Activated naive CD4-positive, alpha-beta T cell treated with anti-CD3 and anti-CD28 coated beads for 36 hours (primary cell): ENCODE results near the gene FCAMR. TPM values are rescaled to one million over a fixed set of nuclear protein-coding genes. Genes with fewer than 3 reads are reported as not detected.

Experiments used
- CTCF ChIA-PET: fragments of 350-600 bp; sonication (Branson Sonifier 250); formaldehyde crosslinking; loops from one replicate; lab custom pipeline; 2021; ENCODE audit warnings: antibody characterized with exemption; lab: Charles Lee
- DNase-seq: peaks from one replicate; pipeline ENCODE4 v3.0.0-alpha.2; 2020
- H3K27ac Mint-ChIP-seq: one replicate; pipeline ENCODE4 v1.8.0; 2021; ENCODE audit warnings: mild to moderate bottlenecking, mixed read lengths
- H3K27me3 Mint-ChIP-seq: one replicate; pipeline ENCODE4 v1.8.0; 2021; ENCODE audit warnings: low read depth, mixed read lengths
- H3K36me3 Mint-ChIP-seq: one replicate; pipeline ENCODE4 v1.8.0; 2021; ENCODE audit warnings: low read depth, mixed read lengths
- H3K4me1 Mint-ChIP-seq: one replicate; pipeline ENCODE4 v1.8.0; 2021; ENCODE audit warnings: low read depth, mixed read lengths
- H3K4me3 Mint-ChIP-seq: one replicate; pipeline ENCODE4 v1.8.0; 2021; ENCODE audit warnings: mild to moderate bottlenecking, moderate library complexity, mixed read lengths
- H3K9me3 Mint-ChIP-seq: one replicate; pipeline ENCODE4 v1.8.0; 2021; ENCODE audit warnings: mixed read lengths
- intact Hi-C: fragments of 100-400 bp; cut with micrococcal nuclease; formaldehyde crosslinking; loops from one replicate; pipeline ENCODE4 v1.15.1; 2023
- total RNA-seq, 2 experiments: library from RNA; stranded (reverse); gene quantifications; one replicate each; pipeline ENCODE4 v1.2.3, GENCODE V29; 2021

FCAMR gene
- total RNA-seq, 2 experiments from 2014 or later = not detected

DNA sequence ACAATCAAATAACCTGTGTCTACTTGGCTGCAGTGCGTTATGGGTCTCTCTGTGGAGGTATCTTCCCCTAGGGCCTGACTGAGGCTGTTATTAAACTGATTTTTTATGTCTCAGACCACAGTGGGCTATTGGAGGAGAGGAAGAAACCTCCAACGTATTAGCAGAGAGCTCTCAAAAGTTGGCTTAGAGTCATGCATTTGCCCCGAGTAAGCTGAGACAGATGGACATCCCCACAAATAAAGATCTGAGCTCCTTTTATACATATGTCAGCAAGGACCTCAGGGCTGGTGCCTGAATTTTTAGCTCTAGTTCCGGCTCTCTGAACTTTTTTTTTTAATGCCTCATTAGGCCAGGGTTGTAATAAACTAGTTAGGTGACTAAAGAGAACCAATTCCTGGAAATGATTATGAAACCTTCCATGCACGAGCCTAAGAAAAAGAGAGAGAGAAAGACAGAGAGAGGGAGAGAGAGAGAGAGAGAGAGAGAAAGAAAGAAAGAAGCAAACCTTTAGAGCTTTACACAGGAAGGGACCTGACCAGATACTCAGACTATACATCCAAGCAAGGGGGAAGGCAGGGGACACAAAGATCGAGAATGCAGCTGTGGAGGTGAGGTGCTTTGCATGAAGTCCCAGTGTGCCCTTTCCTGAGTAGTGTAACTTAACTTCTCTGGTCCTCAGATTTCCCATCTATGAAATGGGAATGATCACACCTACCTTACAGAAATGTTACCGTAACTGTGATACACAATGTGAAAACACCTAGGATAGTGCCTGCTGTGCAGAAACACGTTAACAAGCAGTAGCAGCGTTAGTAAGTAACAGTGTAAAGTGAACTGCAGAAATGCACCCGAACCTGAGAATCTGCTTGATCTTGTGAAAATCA lies 15.6 kb downstream of the FCAMR start:
- Mint-ChIP-seq H3K36me3 (no peaks in the 10 kb centered on the region), H3K4me3 (no peak overlapping the region), H3K27me3 (no peaks in the 10 kb centered on the region), H3K27ac (no peak overlapping the region), H3K4me1 (peaks cover 13% of the 10 kb centered on the region), H3K9me3 (peaks cover 1% of the 10 kb centered on the region)
- CTCF ChIA-PET = interaction anchor here (0.9 to 1.5 kb wide), 8 partner anchors 19 to 545 kb away, joined by 3 to 11 read pairs (median 4); no protein-coding TSS in a partner anchor
- no peak for DNase-seq
- intact Hi-C loops = no loop called here

DNA sequence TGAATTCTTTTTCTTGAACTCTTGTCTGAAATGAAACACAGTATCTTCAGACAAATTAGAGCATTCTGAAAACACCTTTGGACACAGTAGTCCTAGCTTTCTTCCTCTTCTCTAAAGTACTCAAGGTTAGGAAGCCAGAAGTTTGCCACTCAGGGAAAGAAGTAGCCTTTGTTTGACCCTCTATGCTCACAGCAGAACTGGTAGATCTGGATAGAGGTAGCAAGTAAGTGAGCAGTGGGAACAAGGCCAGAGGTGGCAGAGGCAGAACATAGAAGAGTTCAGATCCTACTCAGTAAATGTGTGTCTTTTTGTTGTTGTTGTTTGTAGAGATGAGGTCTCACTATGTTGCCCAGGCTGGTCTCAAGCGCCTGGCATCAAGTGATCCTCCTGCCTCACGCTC lies 16.6 kb downstream of the FCAMR start:
- Mint-ChIP-seq H3K27me3 (no peaks in the 10 kb centered on the region), H3K4me3 (no peak overlapping the region), H3K36me3 (no peaks in the 10 kb centered on the region), H3K9me3 (peaks cover 1% of the 10 kb centered on the region), H3K27ac (no peak overlapping the region), H3K4me1 (peaks cover 13% of the 10 kb centered on the region)
- CTCF ChIA-PET = interaction anchor here (1.0 to 1.5 kb wide), 5 partner anchors 18 to 219 kb away, joined by 3 to 11 read pairs (median 4); no protein-coding TSS in a partner anchor
- no peak for DNase-seq
- intact Hi-C loops = no loop called here

DNA sequence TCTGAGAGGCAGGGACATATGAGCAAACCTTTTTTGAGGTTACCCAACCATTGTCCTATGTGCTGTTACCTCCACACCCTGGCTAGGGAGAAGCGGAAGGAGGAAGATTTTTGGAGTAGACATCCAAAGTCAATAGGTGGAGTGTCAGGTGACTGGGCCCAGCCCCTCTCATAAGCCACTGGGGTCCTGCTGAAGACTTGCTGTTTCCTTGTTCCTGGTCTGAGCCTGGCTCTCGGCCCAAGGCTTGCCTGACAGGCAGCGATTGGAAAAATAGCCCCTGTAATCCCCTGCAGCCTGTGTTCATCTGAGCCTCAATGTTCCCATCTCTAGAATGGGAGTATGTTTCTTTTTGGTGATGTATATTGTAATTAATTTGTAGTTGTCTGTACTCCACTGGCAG lies 17.1 kb downstream of the FCAMR start:
- Mint-ChIP-seq H3K27me3 (no peaks in the 10 kb centered on the region), H3K4me3 (no peak overlapping the region), H3K4me1 (peaks cover 13% of the 10 kb centered on the region), H3K9me3 (peaks cover 1% of the 10 kb centered on the region), H3K27ac (no peak overlapping the region), H3K36me3 (no peaks in the 10 kb centered on the region)
- CTCF ChIA-PET = interaction anchor here (1.5 kb wide), 1 partner anchor 51 kb away, joined by 4 read pairs; no protein-coding TSS in a partner anchor
- intact Hi-C loops = no loop called here
- no peak for DNase-seq

DNA sequence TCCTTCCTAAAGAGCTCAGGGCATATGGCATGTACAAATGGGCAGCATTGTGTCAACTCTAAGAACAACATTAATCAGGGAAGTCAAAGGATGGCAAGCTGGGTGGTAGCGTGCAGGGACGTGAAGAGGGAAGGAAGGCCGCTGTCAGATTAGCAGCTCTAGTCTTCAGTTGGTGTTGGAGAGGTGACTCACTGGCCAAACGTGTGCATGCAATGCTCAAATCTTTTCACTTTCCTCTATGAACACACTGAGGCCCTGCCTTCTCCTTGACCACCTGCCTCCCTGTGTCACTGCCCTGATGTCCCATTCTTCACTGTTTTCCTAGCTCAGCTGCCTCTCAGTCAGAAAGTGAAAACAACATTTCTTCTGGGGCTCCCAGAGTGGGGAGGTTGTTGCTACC lies 18.1 kb downstream of the FCAMR start:
- Mint-ChIP-seq H3K36me3 (no peaks in the 10 kb centered on the region), H3K4me1 (peaks cover 13% of the 10 kb centered on the region), H3K27ac (no peak overlapping the region), H3K9me3 (peaks cover 1% of the 10 kb centered on the region), H3K27me3 (no peaks in the 10 kb centered on the region), H3K4me3 (no peak overlapping the region)
- CTCF ChIA-PET = interaction anchor here (0.9 to 2.1 kb wide), 2 partner anchors 19 to 20 kb away, joined by 3 to 12 read pairs; no protein-coding TSS in a partner anchor
- DNase-seq = no peak
- intact Hi-C loops = no loop called here

DNA sequence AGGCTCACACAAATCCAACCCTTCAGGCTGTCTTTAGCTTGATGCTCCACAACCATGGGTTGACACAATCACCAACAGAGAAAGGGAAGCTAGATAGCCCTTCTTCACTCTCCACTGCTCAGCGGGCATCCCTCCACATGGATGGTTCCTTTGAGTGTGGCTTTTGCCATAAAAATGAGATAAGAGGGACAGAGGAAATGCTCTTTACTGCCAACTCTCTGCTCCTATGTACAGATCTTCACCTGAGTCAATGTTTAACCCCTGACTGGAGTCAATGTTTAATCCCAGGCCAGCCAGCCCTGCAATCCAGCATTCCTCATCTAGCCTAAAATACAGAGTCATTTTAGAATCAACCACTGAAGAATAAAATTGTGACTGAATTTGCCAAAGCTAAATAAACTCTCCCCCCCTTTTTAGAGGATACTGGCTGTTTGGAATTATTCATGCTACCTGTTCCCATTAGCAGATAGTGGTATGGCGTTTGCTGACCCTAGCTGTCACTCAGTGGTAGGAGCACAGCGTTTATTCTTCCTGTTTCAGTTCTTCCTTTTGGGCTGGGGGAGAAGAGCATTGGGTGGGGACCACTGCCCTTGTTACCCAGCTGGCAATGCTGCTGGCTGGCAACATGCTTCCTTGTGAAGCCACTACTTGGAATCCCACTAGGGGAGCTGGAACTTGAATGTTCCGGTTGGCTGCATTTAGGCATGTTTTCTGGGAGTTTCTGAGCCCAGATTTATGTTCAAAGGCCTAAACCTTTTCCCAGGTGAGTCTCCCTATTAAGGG lies 18.8 kb downstream of the FCAMR start:
- DNase-seq = no peak
- intact Hi-C loops = no loop called here
- Mint-ChIP-seq H3K27ac (no peak overlapping the region), H3K4me1 (peaks cover 13% of the 10 kb centered on the region), H3K27me3 (no peaks in the 10 kb centered on the region), H3K36me3 (no peaks in the 10 kb centered on the region), H3K4me3 (no peak overlapping the region), H3K9me3 (peaks cover 1% of the 10 kb centered on the region)
- CTCF ChIA-PET = interaction anchor here (0.9 to 2.1 kb wide), 4 partner anchors 15 to 86 kb away, joined by 3 to 12 read pairs (median 4); partner anchors contain the start of gene IL20

DNA sequence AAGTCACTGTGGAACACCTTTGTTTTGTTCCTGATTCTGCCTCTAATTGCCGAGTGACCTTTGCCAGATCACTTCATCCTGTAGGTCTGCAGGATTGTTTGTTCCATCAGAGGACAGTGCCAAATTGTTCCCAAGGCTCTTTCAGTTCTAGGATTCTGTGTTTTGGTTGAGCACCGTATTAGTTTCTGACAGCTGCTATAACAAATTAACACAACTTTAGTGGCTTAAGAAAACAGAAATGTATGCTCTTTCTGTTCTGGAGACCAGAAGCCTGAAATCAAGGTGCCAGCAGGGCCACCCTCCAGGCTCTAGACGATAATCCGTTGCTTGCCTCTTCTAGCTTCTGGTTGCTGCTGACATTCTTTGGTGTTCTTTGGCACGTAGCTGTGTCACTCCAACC lies 20.6 kb downstream of the FCAMR start:
- intact Hi-C loops = no loop called here
- H3K27me3 Mint-ChIP-seq = peaks cover 2% of the 10 kb centered on the region
- H3K9me3 Mint-ChIP-seq = peaks cover 1% of the 10 kb centered on the region
- H3K4me3 Mint-ChIP-seq = no peak overlapping the region
- CTCF ChIA-PET = interaction anchor here (1.4 to 3.6 kb wide), 2 partner anchors 16 to 55 kb away, joined by 3 to 11 read pairs; no protein-coding TSS in a partner anchor
- H3K27ac Mint-ChIP-seq = no peak overlapping the region
- H3K36me3 Mint-ChIP-seq = no peaks in the 10 kb centered on the region
- no peak for DNase-seq
- H3K4me1 Mint-ChIP-seq = peaks cover 3% of the 10 kb centered on the region

DNA sequence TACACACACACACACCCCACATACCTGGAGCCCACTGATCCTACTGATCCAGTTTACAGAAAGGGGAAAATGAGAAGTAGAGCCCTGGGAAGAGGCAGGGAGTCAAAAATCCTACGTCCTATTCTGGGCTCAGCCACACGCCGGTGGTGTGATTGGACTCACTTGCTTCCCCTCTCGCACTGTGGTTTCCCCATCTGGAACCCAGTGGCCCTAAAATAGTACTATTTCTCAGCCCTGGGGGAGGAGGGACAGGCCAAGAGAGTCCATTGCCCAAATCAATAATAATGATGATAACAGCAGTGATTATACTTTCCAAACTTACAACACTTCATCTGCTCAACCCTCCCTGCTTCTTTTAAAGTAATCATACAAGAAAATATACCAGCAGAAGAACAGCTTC lies 21.1 kb downstream of the FCAMR start:
- Mint-ChIP-seq H3K4me1 (no peaks in the 10 kb centered on the region), H3K27ac (no peak overlapping the region), H3K36me3 (no peaks in the 10 kb centered on the region), H3K4me3 (no peak overlapping the region), H3K9me3 (peaks cover 1% of the 10 kb centered on the region), H3K27me3 (peaks cover 2% of the 10 kb centered on the region)
- intact Hi-C loops = no loop called here
- DNase-seq = no peak
- CTCF ChIA-PET = interaction anchor here (1.4 to 3.6 kb wide), 3 partner anchors 16 to 55 kb away, joined by 3 to 11 read pairs (median 5); no protein-coding TSS in a partner anchor

DNA sequence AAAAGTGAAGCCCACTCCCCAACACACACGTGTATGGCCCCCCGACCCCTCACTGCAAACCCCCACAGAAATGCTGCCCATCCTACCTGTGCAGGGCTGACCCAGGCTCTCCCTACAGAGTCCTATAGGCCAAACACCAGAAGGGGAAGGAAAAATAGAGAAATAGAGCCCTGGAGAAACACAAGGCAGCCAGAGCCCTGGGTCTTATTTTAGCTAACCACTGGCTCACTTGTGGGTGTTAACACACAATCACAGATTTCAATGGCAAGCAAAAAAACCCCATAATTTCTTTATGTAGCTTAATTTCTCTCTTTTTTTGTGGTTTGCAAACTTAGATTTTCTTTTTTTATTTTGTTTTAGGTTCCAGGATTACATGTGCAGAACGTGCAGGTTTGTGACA lies 23.0 kb downstream of the FCAMR start:
- Mint-ChIP-seq H3K27me3 (peaks cover 2% of the 10 kb centered on the region), H3K27ac (no peak overlapping the region), H3K4me1 (no peaks in the 10 kb centered on the region), H3K36me3 (no peaks in the 10 kb centered on the region), H3K9me3 (peaks cover 1% of the 10 kb centered on the region), H3K4me3 (no peak overlapping the region)
- no peak for DNase-seq
- intact Hi-C loops = no loop called here
- CTCF ChIA-PET = interaction anchor here (1.1 to 3.6 kb wide), 2 partner anchors 12 to 14 kb away, joined by 7 to 11 read pairs; no protein-coding TSS in a partner anchor

DNA sequence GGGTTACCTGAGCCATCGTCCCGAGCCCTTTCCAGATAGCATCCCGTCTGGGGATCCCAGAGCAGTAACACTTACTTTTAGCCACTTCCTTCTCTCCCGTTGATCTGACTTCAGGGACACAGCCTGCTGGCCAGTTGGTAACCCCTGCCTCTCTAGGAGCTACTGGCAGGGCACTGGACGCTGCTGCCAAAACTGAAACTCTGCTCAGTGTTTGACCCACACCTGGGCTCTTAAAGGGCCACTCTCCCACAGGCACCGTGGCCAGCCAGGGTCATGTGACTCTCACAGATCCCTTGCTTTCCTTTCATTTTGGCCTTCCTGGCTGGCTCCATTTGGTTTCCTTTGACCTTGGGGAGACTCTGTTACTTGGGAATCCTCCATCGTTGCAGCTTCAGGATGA lies 24.0 kb downstream of the FCAMR start, which contains the start of gene PIGR:
Gene PIGR (minus strand): TSS at position 206 of the 400 bp plus-strand sequence. CDS start 5,935 bp downstream, outside the sequence.
- intact Hi-C loops = no loop called here
- H3K36me3 Mint-ChIP-seq = no peaks in the 10 kb centered on the region
- H3K27me3 Mint-ChIP-seq = peaks cover 2% of the 10 kb centered on the region
- no peak for DNase-seq
- no peak within 1 kb of the TSS for H3K27ac Mint-ChIP-seq
- H3K9me3 Mint-ChIP-seq = peaks cover 1% of the 10 kb centered on the region
- no peaks in the 10 kb centered on the region for H3K4me1 Mint-ChIP-seq
- H3K4me3 Mint-ChIP-seq = no peak within 1 kb of the TSS
- CTCF ChIA-PET = interaction anchor here (0.9 to 2.6 kb wide), 3 partner anchors 10 to 37 kb away, joined by 3 to 9 read pairs (median 5); no protein-coding TSS in a partner anchor

DNA sequence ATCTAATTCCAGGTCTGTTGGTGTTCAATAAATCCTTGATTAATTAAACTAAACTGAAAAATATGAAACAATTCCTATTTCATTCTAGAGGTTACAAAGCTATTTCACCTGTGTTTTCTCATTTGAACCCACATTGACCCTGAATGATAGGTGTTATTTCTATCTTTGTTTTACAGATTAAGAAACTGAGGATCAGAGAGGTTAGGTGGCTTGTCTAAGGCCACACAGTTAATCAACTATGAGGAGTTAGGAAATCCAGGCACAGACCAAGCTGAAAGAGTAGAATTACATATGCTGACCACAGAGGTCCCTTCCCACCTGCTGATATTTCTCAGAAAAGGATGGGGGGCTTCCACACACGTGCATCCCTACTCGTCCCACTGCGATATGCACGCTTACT lies 24.5 kb downstream of the FCAMR start:
- DNase-seq = no peak
- Mint-ChIP-seq H3K4me3 (no peak overlapping the region), H3K27me3 (peaks cover 2% of the 10 kb centered on the region), H3K36me3 (no peaks in the 10 kb centered on the region), H3K9me3 (peaks cover 1% of the 10 kb centered on the region), H3K27ac (no peak overlapping the region), H3K4me1 (no peaks in the 10 kb centered on the region)
- CTCF ChIA-PET = interaction anchor here (0.9 to 2.6 kb wide), 4 partner anchors 10 to 61 kb away, joined by 3 to 9 read pairs (median 4); no protein-coding TSS in a partner anchor
- intact Hi-C loops = no loop called here

DNA sequence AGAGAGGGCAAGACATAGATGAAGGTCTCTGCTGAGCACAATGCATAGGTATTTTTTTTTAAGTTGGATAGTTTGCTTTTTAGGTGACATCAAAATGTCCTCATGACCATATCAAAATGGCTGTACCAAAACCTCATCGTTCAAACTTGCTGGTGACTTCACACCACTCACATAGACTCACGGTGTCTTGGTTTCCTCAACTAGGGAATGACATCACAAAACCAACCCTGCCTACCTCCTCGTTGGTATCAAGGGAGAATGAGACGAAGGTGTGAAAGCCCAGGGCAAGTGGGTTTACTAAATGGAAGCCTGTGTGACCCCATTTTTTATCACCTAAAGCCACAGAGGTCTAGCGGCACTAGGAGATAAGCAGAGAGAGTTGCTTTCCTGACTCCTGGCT lies 25.6 kb downstream of the FCAMR start:
- Mint-ChIP-seq H3K27me3 (peaks cover 2% of the 10 kb centered on the region), H3K9me3 (no peaks in the 10 kb centered on the region), H3K27ac (no peak overlapping the region), H3K4me3 (no peak overlapping the region), H3K4me1 (no peaks in the 10 kb centered on the region), H3K36me3 (no peaks in the 10 kb centered on the region)
- CTCF ChIA-PET = interaction anchor here (1.2 to 2.6 kb wide), 2 partner anchors 11 to 62 kb away, joined by 3 to 9 read pairs; no protein-coding TSS in a partner anchor
- intact Hi-C loops = no loop called here
- DNase-seq = no peak
